GM10266 (cell line): Measurements from ENCODE around the gene SH2D7.
A peak's percentile ranks its signal among the peaks of the same experiment; 100 is the strongest.

ENCODE experiments used
- DNase-seq: peaks from one replicate; pipeline ENCODE4 v3.0.0; 2012; ENCODE audit errors: extremely low spot score
- CTCF ChIP-seq: IDR thresholded peaks from 2 replicates; pipeline ENCODE4 v1.5.1; 2012; ENCODE audit warnings: mild to moderate bottlenecking, low read depth; ENCODE audit not compliant: control insufficient read depth, insufficient read depth; ENCODE audit errors: missing control alignments

SH2D7 gene

GRCh38 chr15:78100886-78101285, 8.5 kb downstream of the SH2D7 start:
- no peak for TF ChIP-seq CTCF
- DNase-seq = no peak

GRCh38 chr15:78101423-78102105, 9.2 kb downstream of the SH2D7 start:
- TF ChIP-seq CTCF = no peak
- DNase-seq = no peak

GRCh38 chr15:78102211-78102610, 9.8 kb downstream of the SH2D7 start:
- DNase-seq = no peak
- TF ChIP-seq CTCF = no peak

DNA sequence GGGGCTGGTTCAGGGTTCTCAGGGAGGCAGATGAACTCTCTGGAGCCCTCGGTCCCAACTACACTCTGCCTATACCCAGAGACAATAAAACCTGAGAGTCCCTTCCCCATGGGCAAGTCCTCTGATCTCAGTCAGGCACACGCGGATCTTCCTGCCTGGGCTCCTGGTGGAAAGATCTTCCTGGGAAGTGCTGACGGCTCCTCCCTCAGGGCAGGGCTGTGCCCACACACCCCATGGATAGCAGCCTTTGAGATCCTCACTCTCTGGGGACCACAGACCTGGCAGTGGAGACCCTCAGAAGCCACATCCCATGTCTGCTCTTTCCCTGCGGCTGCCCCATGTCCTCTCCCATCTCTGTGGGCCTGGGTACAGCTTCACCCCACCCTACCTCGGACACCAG, 10.4 kb downstream of the SH2D7 start:
- TF ChIP-seq CTCF = no peak
- no peak for DNase-seq

DNA sequence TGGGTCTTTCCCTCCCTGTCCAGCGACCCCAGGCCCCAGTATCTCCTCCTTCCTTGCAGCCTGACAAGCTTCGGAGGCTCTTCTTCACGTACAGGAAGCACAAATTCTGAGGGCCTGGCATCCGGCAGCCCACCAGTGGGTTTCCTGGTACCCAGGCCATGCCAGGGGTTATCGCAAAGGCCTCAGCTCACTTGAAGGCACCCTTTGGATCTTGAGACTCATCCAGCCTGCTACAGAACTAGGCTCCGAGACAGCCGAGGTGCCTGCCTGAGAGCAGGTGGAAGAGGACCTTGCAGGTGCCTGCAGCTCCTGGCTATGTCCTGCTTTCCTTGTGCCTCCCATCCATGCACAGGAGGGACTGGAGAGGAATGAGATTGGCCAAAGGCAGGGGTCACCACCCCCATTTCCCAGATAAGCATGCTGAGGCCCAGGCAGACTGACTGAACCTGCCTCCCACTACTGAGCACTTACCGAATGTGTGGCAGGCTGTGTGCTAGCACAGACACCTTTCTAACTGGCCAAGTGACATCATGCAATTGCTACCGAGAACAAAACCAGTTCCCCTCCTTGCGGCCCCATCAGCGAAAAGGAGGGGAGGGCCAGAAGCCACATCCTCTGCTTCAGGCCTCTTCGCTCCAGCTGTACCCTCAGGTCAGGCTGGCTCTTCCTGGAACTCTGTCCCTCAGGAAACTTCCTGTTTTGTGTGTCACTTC, 11.2 kb downstream of the SH2D7 start:
- DNase-seq = peak; percentile 83
- no peak for TF ChIP-seq CTCF

- no peak for TF ChIP-seq CTCF
- DNase-seq = no peak
Observed at GRCh38 chr15:78104119-78104479, 11.7 kb downstream of the SH2D7 start.
